DMS153 treated with DMSO at 0.1 percent for 48 hours (cell line): ENCODE data around the gene ATP6V1E1.

Source experiments
- DNase-seq: peaks from one replicate; lab custom pipeline; 2025; ENCODE audit not compliant: unreplicated experiment; lab: John Stamatoyannopoulos, UW

ATP6V1E1 gene

GRCh38 chr22:17548756-17549035 is 79.9 kb downstream of the ATP6V1E1 start:
- DNase-seq: no peak

GRCh38 chr22:17548010-17548755 is 80.4 kb downstream of the ATP6V1E1 start:
- no peak for DNase-seq

- DNase-seq: no peak
Measured at GRCh38 chr22:17542452-17542851, 86.1 kb downstream of the ATP6V1E1 start.
